Esophagus (tissue), 2 donors: ENCODE measurements around the gene VSTM4. TPM values are rescaled to one million over a fixed set of nuclear protein-coding genes. Genes with fewer than 3 reads are reported as not detected.

Source experiments
- H3K27ac ChIP-seq, 2 donors: one replicate each; pipeline ENCODE4 v1.5.1; 2013; ENCODE audit warnings: low read depth in 2 of 2, mild to moderate bottlenecking in 2 of 2, inconsistent platforms in 1 of 2, low read length in 1 of 2, moderate library complexity in 1 of 2
- H3K27me3 ChIP-seq, 2 donors: one replicate each; pipeline ENCODE4 v1.6.1; 2013; ENCODE audit warnings: low read length in 2 of 2, control low read depth in 1 of 2, mild to moderate bottlenecking in 1 of 2; ENCODE audit not compliant: insufficient read depth in 2 of 2, control insufficient read depth in 1 of 2
- H3K36me3 ChIP-seq, 2 donors: one replicate each; pipeline ENCODE4 v1.6.1; 2013; ENCODE audit warnings: low read length in 1 of 2; ENCODE audit not compliant: control insufficient read depth in 2 of 2, insufficient read depth in 2 of 2
- H3K4me1 ChIP-seq, 2 donors: one replicate each; pipeline ENCODE4 v1.6.1; 2013; ENCODE audit warnings: low read length in 1 of 2; ENCODE audit not compliant: control insufficient read depth in 2 of 2, insufficient read depth in 2 of 2
- H3K4me3 ChIP-seq, 2 donors: one replicate each; pipeline ENCODE4 v1.5.1; 2013; ENCODE audit warnings: low read length in 2 of 2, mild to moderate bottlenecking in 2 of 2, low read depth in 1 of 2, moderate library complexity in 1 of 2
- H3K9me3 ChIP-seq, 2 donors: one replicate each; pipeline ENCODE4 v1.6.1; 2013; ENCODE audit warnings: mild to moderate bottlenecking in 2 of 2, low read depth in 1 of 2, low read length in 1 of 2, moderate library complexity in 1 of 2; ENCODE audit not compliant: control insufficient read depth in 2 of 2, insufficient read depth in 1 of 2
- WGBS, 2 donors: extraction: QIAGEN DNeasy Blood & Tissue Kit; methylation state at CpG; one replicate each; pipeline ENCODE4 v1.1.7; 2013; 5-methylcytosine and 5-hydroxymethylcytosine counted together
- polyA plus RNA-seq, 2 donors: library from polyadenylated mRNA; stranded (reverse); fragments of 200-250 nt; gene quantifications; one replicate each; pipeline ENCODE4 v1.2.3, GENCODE V29; 2013
- donor health status: healthy with polysubstance abuse.
- donor health status: Bipolar disorder and iron deficiency.

VSTM4 gene
- polyA plus RNA-seq, 2 donors, result 0.31 to 1.2 TPM

GRCh38 chr10:49008505-49009198 is 106.7 kb downstream of the VSTM4 start:
- no peak overlapping the region for H3K4me3 ChIP-seq
- no peak overlapping the region for H3K27ac ChIP-seq
- no peaks in the 10 kb centered on the region for H3K9me3 ChIP-seq
- peaks cover 2% of the 10 kb centered on the region in 2 donors for H3K4me1 ChIP-seq
- WGBS, 2 donors, result 79 to 84% methylated on average over 13 of the region's 13 CpGs
- H3K27me3 ChIP-seq, result no peaks in the 10 kb centered on the region
- H3K36me3 ChIP-seq, result no peaks in the 10 kb centered on the region

- Histone ChIP-seq H3K4me3 (no peak overlapping the region), H3K36me3 (no peaks in the 10 kb centered on the region), H3K4me1 (peaks cover 2% of the 10 kb centered on the region in 2 donors), H3K27ac (no peak overlapping the region), H3K9me3 (no peaks in the 10 kb centered on the region), H3K27me3 (no peaks in the 10 kb centered on the region)
- 30 to 59% methylated on average over 1 of the region's 1 CpG for WGBS, 2 donors
These were observed 107.2 kb downstream of the VSTM4 start for GRCh38 chr10:49008091-49008490.

DNA sequence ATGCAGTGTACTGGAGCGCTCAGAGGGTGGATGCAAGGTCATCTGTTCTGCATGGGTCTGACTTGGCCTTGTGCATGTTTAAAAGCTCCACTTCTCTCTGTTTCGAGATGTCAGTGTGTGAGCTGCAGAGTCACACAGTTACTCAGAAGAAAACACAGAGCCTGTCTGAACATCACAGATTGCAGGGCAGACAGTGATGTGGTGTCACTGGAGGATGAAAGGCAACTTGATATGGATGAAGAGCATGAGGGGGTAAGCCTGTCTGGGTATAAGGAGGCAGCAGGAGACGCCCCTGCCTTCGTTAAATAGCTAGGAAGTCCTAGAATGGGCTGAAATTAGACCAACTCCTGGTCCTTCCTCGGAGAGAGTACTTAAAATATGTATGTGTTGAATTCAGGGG is 108.2 kb downstream of the VSTM4 start:
- no peaks in the 10 kb centered on the region for H3K36me3 ChIP-seq
- H3K4me1 ChIP-seq, result peaks cover 0 to 2% of the 10 kb centered on the region in 2 donors
- H3K4me3 ChIP-seq, result no peak overlapping the region
- no peaks in the 10 kb centered on the region for H3K9me3 ChIP-seq
- no peak overlapping the region for H3K27ac ChIP-seq
- 58 to 64% methylated on average over 5 of the region's 5 CpGs for WGBS, 2 donors
- H3K27me3 ChIP-seq, result no peaks in the 10 kb centered on the region

- H3K27me3 ChIP-seq, result no peaks in the 10 kb centered on the region
- peaks cover 0 to under 1% of the 10 kb centered on the region in 2 donors for H3K4me1 ChIP-seq
- no peaks in the 10 kb centered on the region for H3K36me3 ChIP-seq
- H3K4me3 ChIP-seq, result no peak overlapping the region
- no peaks in the 10 kb centered on the region for H3K9me3 ChIP-seq
- no peak overlapping the region for H3K27ac ChIP-seq
- 76 to 79% methylated on average over 5 of the region's 5 CpGs for WGBS, 2 donors
These were observed 110.1 kb downstream of the VSTM4 start for GRCh38 chr10:49005270-49005669.

- H3K9me3 ChIP-seq, result no peaks in the 10 kb centered on the region
- H3K27ac ChIP-seq, result no peak overlapping the region
- no peaks in the 10 kb centered on the region for H3K36me3 ChIP-seq
- H3K4me1 ChIP-seq, result no peaks in the 10 kb centered on the region
- WGBS, 2 donors, result 68 to 76% methylated on average over 17 of the region's 17 CpGs
- no peaks in the 10 kb centered on the region for H3K27me3 ChIP-seq
- H3K4me3 ChIP-seq, result no peak overlapping the region
These were observed 113.3 kb downstream of the VSTM4 start for GRCh38 chr10:49001870-49002672.

- H3K4me3 ChIP-seq, result no peak overlapping the region
- no peak overlapping the region for H3K27ac ChIP-seq
- H3K9me3 ChIP-seq, result no peaks in the 10 kb centered on the region
- no peaks in the 10 kb centered on the region for H3K27me3 ChIP-seq
- H3K36me3 ChIP-seq, result no peaks in the 10 kb centered on the region
- WGBS, 2 donors, result 79 to 82% methylated on average over 9 of the region's 9 CpGs
- H3K4me1 ChIP-seq, result no peaks in the 10 kb centered on the region
These were observed 113.9 kb downstream of the VSTM4 start for GRCh38 chr10:49001402-49001801.

GRCh38 chr10:49000437-49001398 is 114.6 kb downstream of the VSTM4 start:
- WGBS, 2 donors, result 86 to 90% methylated on average over 13 of the region's 13 CpGs
- Histone ChIP-seq H3K27me3 (no peaks in the 10 kb centered on the region), H3K4me1 (no peaks in the 10 kb centered on the region), H3K36me3 (no peaks in the 10 kb centered on the region), H3K27ac (no peak overlapping the region), H3K4me3 (no peak overlapping the region), H3K9me3 (no peaks in the 10 kb centered on the region)

GRCh38 chr10:48999346-48999745 is 116.0 kb downstream of the VSTM4 start:
- Histone ChIP-seq H3K9me3 (no peaks in the 10 kb centered on the region), H3K27me3 (no peaks in the 10 kb centered on the region), H3K4me3 (no peak overlapping the region), H3K4me1 (no peaks in the 10 kb centered on the region), H3K27ac (no peak overlapping the region), H3K36me3 (no peaks in the 10 kb centered on the region)
- 80 to 89% methylated on average over 2 of the region's 2 CpGs for WGBS, 2 donors

DNA sequence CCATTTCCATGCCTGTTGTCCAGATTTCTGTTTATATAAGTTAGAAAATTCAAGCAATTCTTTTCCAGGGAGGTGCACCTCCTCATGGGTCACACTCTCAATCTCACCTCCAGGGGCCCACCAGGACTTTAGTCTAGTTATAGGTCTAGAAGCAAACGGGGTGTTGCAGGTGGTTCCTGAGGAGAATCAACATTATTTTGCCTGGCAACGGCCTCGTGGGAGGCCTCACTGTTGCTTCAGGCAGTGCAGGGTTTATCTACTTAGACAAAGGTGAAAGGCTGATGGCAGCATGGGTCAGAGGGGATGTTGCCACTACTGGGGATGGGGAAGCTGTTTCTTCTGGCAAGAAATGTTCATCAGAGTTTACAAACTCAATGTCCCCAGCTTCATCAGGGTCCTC is 119.0 kb downstream of the VSTM4 start:
- H3K27ac ChIP-seq, result no peak overlapping the region
- no peaks in the 10 kb centered on the region for H3K9me3 ChIP-seq
- H3K4me1 ChIP-seq, result no peaks in the 10 kb centered on the region
- WGBS, 2 donors, result 50 to 65% methylated on average over 3 of the region's 3 CpGs
- no peaks in the 10 kb centered on the region for H3K27me3 ChIP-seq
- no peaks in the 10 kb centered on the region for H3K36me3 ChIP-seq
- no peak overlapping the region for H3K4me3 ChIP-seq
